H1 (cell line): Measurements from ENCODE around the gene CTNNA3.

Experiments
- ASH2L ChIP-seq: fragments of 200-600, 300-600 bp; sonication (generic); IDR thresholded peaks from one replicate; pipeline ENCODE4 v1.7.1; 2017; ENCODE audit warnings: low read length
- CHD1 ChIP-seq: IDR thresholded peaks from 2 replicates; pipeline ENCODE4 v1.6.1; 2012; ENCODE audit warnings: low read depth, low read length, improper control_type of control experiment
- CTCF ChIP-seq, 3 experiments: IDR thresholded peaks; 1 replicate in 2 of 3; 2 replicates in 1 of 3; pipeline versions ENCODE4 v1.5.1 to v1.6.1; 2011; ENCODE audit warnings: low read length in 3 of 3, mild to moderate bottlenecking in 3 of 3, inconsistent platforms in 2 of 3, low read depth in 1 of 3, moderate library complexity in 1 of 3; ENCODE audit not compliant: insufficient read depth in 1 of 3; ENCODE audit errors: control extremely low read depth in 1 of 3
- GABPA ChIP-seq: IDR thresholded peaks from 2 replicates; pipeline ENCODE4 v1.6.1; 2011; ENCODE audit warnings: mild to moderate bottlenecking, low read length, moderate library complexity, borderline replicate concordance; ENCODE audit not compliant: insufficient read depth
- NRF1 ChIP-seq: IDR thresholded peaks from 2 replicates; pipeline ENCODE4 v1.6.1; 2011; ENCODE audit warnings: mild to moderate bottlenecking, low read depth, low read length, improper control_type of control experiment
- POLR2A ChIP-seq, 2 experiments: IDR thresholded peaks; 1 replicate in 1 of 2; 2 replicates in 1 of 2; pipeline ENCODE4 v1.6.1; 2011; ENCODE audit warnings: low read depth in 2 of 2, low read length in 2 of 2, mild to moderate bottlenecking in 2 of 2; ENCODE audit errors: control extremely low read depth in 1 of 2

- TF ChIP-seq CHD1 (no peak), POLR2A (IDR thresholded peaks at IDR 0.05; ENCODE audit: control extremely low read depth in 1 of 2, low read depth in 2 of 2, low read length in 2 of 2) (no peak), CTCF (IDR thresholded peaks at IDR 0.05; ENCODE audit: control extremely low read depth in 1 of 3, insufficient read depth in 1 of 3, low read depth in 1 of 3, low read length in 3 of 3) (no peak), GABPA (no peak), ASH2L (no peak), NRF1 (no peak)
Measured at GRCh38 chr10:66862687-66863258, 833.2 kb downstream of the CTNNA3 start.
